ENCODE measurements around the gene RUNX2.

Gene RUNX2

GRCh38 chr6:45677381-45678284 lies 349.5 kb downstream of the RUNX2 start:
- Histone ChIP-seq H3K9me3 (ENCODE audit: control insufficient read depth, insufficient read depth, low read depth, low read length) (no peaks in the 10 kb centered on the region; the same call in 1 of the 2 replicates), H3K4me3 (ENCODE audit: low read depth, low read length) (no peak overlapping the region), H3K4me1 (ENCODE audit: control insufficient read depth, insufficient read depth, low read length) (no peaks in the 10 kb centered on the region; the same call in 1 of the 2 replicates), H3K36me3 (ENCODE audit: control insufficient read depth in 2 of 2, insufficient read depth in 1 of 2, low read length in 2 of 2) (no peaks in the 10 kb centered on the region), H3K27ac (ENCODE audit: extremely low read depth, low read depth, low read length) (no peak overlapping the region)
- POLR2A ChIA-PET, result no interaction called here
- TF ChIP-seq ZNF341 (tag by site-specific recombination; IDR thresholded peaks at IDR 0.05; ENCODE audit: low read depth), result 0 out of 2 replicates have a peak, but pooled peaks have one; percentile 20
- no peak for TF ChIP-seq ZNF768 (tag by site-specific recombination; IDR thresholded peaks at IDR 0.05)
- 0 out of 2 replicates have a peak, but pooled peaks have one; percentile 47 for TF ChIP-seq ZNF449 (tag by site-specific recombination; IDR thresholded peaks at IDR 0.05)
- CTCF ChIA-PET, result interaction anchor here (1.2 to 1.6 kb wide), 2 partner anchors 37 to 1200 kb away, joined by 3 to 4 read pairs; no protein-coding TSS in a partner anchor

GRCh38 chr6:45678285-45678607 lies 350.1 kb downstream of the RUNX2 start:
- H3K27ac ChIP-seq (ENCODE audit: extremely low read depth, low read depth, low read length), result no peak overlapping the region
- ChIA-PET POLR2A (interaction anchor here (0.7 kb wide), 1 partner anchor 107 kb away, joined by 4 read pairs; no protein-coding TSS in a partner anchor), CTCF (interaction anchor here (0.6 kb wide), 1 partner anchor 1244 kb away, joined by 3 read pairs; no protein-coding TSS in a partner anchor)
- no peaks in the 10 kb centered on the region; the same call in 1 of the 2 replicates for H3K9me3 ChIP-seq (ENCODE audit: control insufficient read depth, insufficient read depth, low read depth, low read length)
- no peak overlapping the region for H3K4me3 ChIP-seq (ENCODE audit: low read depth, low read length)
- no peaks in the 10 kb centered on the region; the same call in 1 of the 2 replicates for H3K4me1 ChIP-seq (ENCODE audit: control insufficient read depth, insufficient read depth, low read length)
- H3K36me3 ChIP-seq (ENCODE audit: control insufficient read depth in 2 of 2, insufficient read depth in 1 of 2, low read length in 2 of 2), result no peaks in the 10 kb centered on the region
- TF ChIP-seq ZXDB (tag by site-specific recombination; IDR thresholded peaks at IDR 0.05), result no peak
- no peak for TF ChIP-seq PATZ1 (tag by site-specific recombination; IDR thresholded peaks at IDR 0.05)
- TF ChIP-seq CTCF (tag by site-specific recombination; IDR thresholded peaks at IDR 0.05), result no peak
- no peak for TF ChIP-seq BCL11B (tag by site-specific recombination; IDR thresholded peaks at IDR 0.05; ENCODE audit: low read depth)
- no peak for TF ChIP-seq ZEB2 (tag by site-specific recombination; IDR thresholded peaks at IDR 0.05)
- no peak for TF ChIP-seq ZBTB21 (tag by site-specific recombination; IDR thresholded peaks at IDR 0.05)
- TF ChIP-seq ZNF248 (tag by site-specific recombination; IDR thresholded peaks at IDR 0.05), result no peak
- TF ChIP-seq ZNF341 (tag by site-specific recombination; IDR thresholded peaks at IDR 0.05; ENCODE audit: low read depth), result no peak; the same call in 1 of the 2 replicates
- no peak for TF ChIP-seq ZNF558 (tag by site-specific recombination; IDR thresholded peaks at IDR 0.05)
- TF ChIP-seq SCRT1 (tag by site-specific recombination; IDR thresholded peaks at IDR 0.05; ENCODE audit: borderline replicate concordance), result no peak
- TF ChIP-seq ZBTB20 (tag by site-specific recombination; IDR thresholded peaks at IDR 0.05), result no peak
- TF ChIP-seq ZNF138 (tag by site-specific recombination; IDR thresholded peaks at IDR 0.05; ENCODE audit: borderline replicate concordance), result no peak
- no peak for TF ChIP-seq ZNF221 (tag by site-specific recombination; IDR thresholded peaks at IDR 0.05; ENCODE audit: borderline replicate concordance)
- no peak for TF ChIP-seq ZNF350 (tag by site-specific recombination; IDR thresholded peaks at IDR 0.05)
- no peak for TF ChIP-seq ZNF645 (tag by site-specific recombination; IDR thresholded peaks at IDR 0.05)
- no peak for TF ChIP-seq ZNF354C (tag by site-specific recombination; IDR thresholded peaks at IDR 0.05; ENCODE audit: borderline replicate concordance, low read depth)
- no peak for TF ChIP-seq GLIS2 (tag by site-specific recombination; IDR thresholded peaks at IDR 0.05)
